DOHH2 (cell line): ENCODE data around the gene TRIM14.

ENCODE experiments used
- CTCF ChIP-seq: fragments of 200-600 bp; sonication (generic); IDR thresholded peaks from one replicate; pipeline ENCODE4 v1.5.1; 2014; ENCODE audit warnings: antibody characterized with exemption, mild to moderate bottlenecking, low read depth, low read length; ENCODE audit not compliant: poor library complexity, severe bottlenecking
- EZH2phosphoT487 ChIP-seq: fragments of 200-600 bp; sonication (generic); IDR thresholded peaks from 2 replicates; pipeline ENCODE4 v1.6.1; 2017; ENCODE audit warnings: borderline replicate concordance, mild to moderate bottlenecking, antibody characterized with exemption, low read length, moderate library complexity, mixed read lengths

DNA sequence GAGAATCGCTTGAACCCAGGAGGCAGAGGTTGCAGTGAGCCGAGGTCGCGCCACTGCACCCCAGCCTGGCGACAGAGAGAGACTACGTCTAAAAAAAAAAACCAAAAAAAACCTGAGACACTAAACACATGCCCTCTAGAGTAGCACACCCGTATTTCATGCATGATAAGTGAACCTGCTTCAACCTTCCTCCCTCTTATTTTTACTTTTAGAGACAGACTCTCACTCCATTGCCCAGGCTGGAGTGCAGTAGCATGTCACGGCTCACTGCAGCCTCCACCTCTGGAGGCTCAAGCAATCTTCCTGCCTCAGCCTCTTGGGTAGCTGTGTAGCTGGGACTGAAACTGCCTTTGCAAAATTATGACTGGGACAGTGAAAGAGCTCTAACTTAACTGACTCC is 80.1 kb downstream of the TRIM14 start:
- peak; percentile 30 for TF ChIP-seq CTCF
- no peak for TF ChIP-seq EZH2phosphoT487
